ENCODE measurements around the gene CIC.
A peak's percentile ranks its signal among the peaks of the same experiment; 100 is the strongest.

CIC gene

GRCh38 chr19:42324655-42325307, 55.7 kb downstream of the CIC start:
- H3K9ac ChIP-seq (ENCODE audit: low read length) = peak overlapping the region; percentile 80
- peaks cover 24% of the 10 kb centered on the region for H3K79me2 ChIP-seq (ENCODE audit: low read length)
- peak overlapping the region; percentile 86 for H3K4me3 ChIP-seq (ENCODE audit: low read length)
- peak overlapping the region; percentile 98 for H2AFZ ChIP-seq (ENCODE audit: low read depth, low read length)
- TF ChIP-seq EZH2phosphoT487 (IDR thresholded peaks at IDR 0.05; ENCODE audit: low read depth) = no peak
- TF ChIP-seq CTCF (IDR thresholded peaks at IDR 0.05; ENCODE audit: low read depth, low read length) = no peak
- H3K4me1 ChIP-seq (ENCODE audit: low read length) = peaks cover 11% of the 10 kb centered on the region
- H3K4me2 ChIP-seq (ENCODE audit: low read length) = peak overlapping the region; percentile 95
- no peaks in the 10 kb centered on the region for H3K27me3 ChIP-seq (ENCODE audit: low read depth, low read length)
- no peaks in the 10 kb centered on the region for H3K9me3 ChIP-seq (ENCODE audit: insufficient read depth, low read length)
- H3K27ac ChIP-seq (ENCODE audit: low read length) = peak overlapping the region; percentile 26
- H4K20me1 ChIP-seq (ENCODE audit: insufficient read depth, low read length) = 0 out of 2 replicates have a peak, but pooled peaks cover 2% of the 10 kb centered on the region
- H3K36me3 ChIP-seq (replicated peaks; ENCODE audit: low read depth, low read length) = no peaks in the 10 kb centered on the region

GRCh38 chr19:42325308-42325895, 56.4 kb downstream of the CIC start, which contains the start of gene MEGF8:
MEGF8 (plus strand) TSS chr19:42325635; CDS start chr19:42326244, 609 bp downstream.
- H2AFZ ChIP-seq (ENCODE audit: low read depth, low read length) = peak within 1 kb of the TSS; percentile 98

GRCh38 chr19:42325896-42326771, 57.1 kb downstream of the CIC start:
- Histone ChIP-seq H3K4me1 (ENCODE audit: low read length) (peaks cover 11% of the 10 kb centered on the region), H3K27ac (ENCODE audit: low read length) (peak overlapping the region; percentile 45), H3K79me2 (ENCODE audit: low read length) (peaks cover 24% of the 10 kb centered on the region), H3K9me3 (ENCODE audit: insufficient read depth, low read length) (no peaks in the 10 kb centered on the region), H3K4me2 (ENCODE audit: low read length) (peak overlapping the region; percentile 92), H3K27me3 (ENCODE audit: low read depth, low read length) (no peaks in the 10 kb centered on the region), H3K36me3 (replicated peaks; ENCODE audit: low read depth, low read length) (no peaks in the 10 kb centered on the region), H4K20me1 (ENCODE audit: insufficient read depth, low read length) (0 out of 2 replicates have a peak, but pooled peaks cover 2% of the 10 kb centered on the region), H3K4me3 (ENCODE audit: low read length) (peak overlapping the region; percentile 92), H2AFZ (ENCODE audit: low read depth, low read length) (peak overlapping the region; percentile 66), H3K9ac (ENCODE audit: low read length) (peak overlapping the region; percentile 91)
- no peak for TF ChIP-seq EZH2phosphoT487 (IDR thresholded peaks at IDR 0.05; ENCODE audit: low read depth)
- peak; percentile 50 for TF ChIP-seq CTCF (IDR thresholded peaks at IDR 0.05; ENCODE audit: low read depth, low read length)

More at GRCh38 chr19:42325308-42325895, 56.4 kb downstream of the CIC start, which contains the start of gene MEGF8:
- Histone ChIP-seq H3K27ac (ENCODE audit: low read length) (peak within 1 kb of the TSS; percentile 45), H3K9ac (ENCODE audit: low read length) (peak within 1 kb of the TSS; percentile 91), H3K4me2 (ENCODE audit: low read length) (peak within 1 kb of the TSS; percentile 95), H3K27me3 (ENCODE audit: low read depth, low read length) (no peaks in the 10 kb centered on the region), H3K4me3 (ENCODE audit: low read length) (peak within 1 kb of the TSS; percentile 92), H3K4me1 (ENCODE audit: low read length) (peaks cover 11% of the 10 kb centered on the region), H3K9me3 (ENCODE audit: insufficient read depth, low read length) (no peaks in the 10 kb centered on the region), H3K79me2 (ENCODE audit: low read length) (peaks cover 24% of the 10 kb centered on the region), H3K36me3 (replicated peaks; ENCODE audit: low read depth, low read length) (no peaks in the 10 kb centered on the region), H4K20me1 (ENCODE audit: insufficient read depth, low read length) (0 out of 2 replicates have a peak, but pooled peaks cover 2% of the 10 kb centered on the region)
- TF ChIP-seq EZH2phosphoT487 (IDR thresholded peaks at IDR 0.05; ENCODE audit: low read depth) = no peak
- TF ChIP-seq CTCF (IDR thresholded peaks at IDR 0.05; ENCODE audit: low read depth, low read length) = peak; percentile 97

All from OCI-LY3 (cell line).